Lower leg skin (tissue), 3 donors: ENCODE measurements around the gene GALNT3.

Source experiments
- POLR2A ChIP-seq, 2 donors: fragments of 450-650 bp; IDR thresholded peaks; one replicate each; pipeline ENCODE4 v1.6.1; 2016 to 2017; ENCODE audit warnings: antibody characterized with exemption in 2 of 2, mild to moderate bottlenecking in 1 of 2, moderate library complexity in 1 of 2
- TF ChIP-seq, protein P1 (sequence below), 3 donors: fragments of 450-650 bp; IDR thresholded peaks; one replicate each; pipeline ENCODE4 v1.5.1; 2016; ENCODE audit warnings: antibody characterized with exemption in 3 of 3, mild to moderate bottlenecking in 3 of 3, moderate library complexity in 2 of 3

DNA sequence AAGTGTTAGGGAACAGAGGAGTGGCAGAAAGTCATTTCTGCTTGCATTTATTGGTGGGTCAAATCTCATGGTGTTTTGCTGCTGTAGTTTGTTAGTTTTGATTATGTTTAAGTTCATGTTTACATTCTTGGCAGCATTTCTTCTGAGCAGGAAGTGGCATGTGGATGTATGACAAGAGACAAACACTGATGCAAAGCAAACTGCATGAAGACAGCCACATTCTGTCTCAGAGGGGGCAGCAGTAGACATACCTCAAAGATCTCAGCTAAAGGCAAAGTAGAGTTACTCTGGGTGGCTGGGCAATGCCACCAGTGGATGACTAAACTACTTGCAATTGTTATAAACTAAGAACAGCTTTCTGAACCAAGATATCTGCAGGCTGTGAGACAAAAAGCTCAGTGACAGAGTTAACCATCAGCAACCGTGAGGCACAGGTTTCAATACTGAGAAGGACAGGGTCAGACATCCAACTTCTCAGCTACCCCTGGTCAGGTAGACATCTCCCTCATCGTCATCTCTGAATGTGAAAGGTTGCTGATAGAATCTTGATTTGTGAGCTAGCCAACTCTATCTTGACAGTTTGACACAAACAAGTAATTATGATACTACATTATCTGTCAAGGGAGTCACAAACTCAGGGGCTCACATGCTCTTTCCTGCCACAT lies 16.4 kb downstream of the GALNT3 start:
- TF ChIP-seq, protein P1, sequence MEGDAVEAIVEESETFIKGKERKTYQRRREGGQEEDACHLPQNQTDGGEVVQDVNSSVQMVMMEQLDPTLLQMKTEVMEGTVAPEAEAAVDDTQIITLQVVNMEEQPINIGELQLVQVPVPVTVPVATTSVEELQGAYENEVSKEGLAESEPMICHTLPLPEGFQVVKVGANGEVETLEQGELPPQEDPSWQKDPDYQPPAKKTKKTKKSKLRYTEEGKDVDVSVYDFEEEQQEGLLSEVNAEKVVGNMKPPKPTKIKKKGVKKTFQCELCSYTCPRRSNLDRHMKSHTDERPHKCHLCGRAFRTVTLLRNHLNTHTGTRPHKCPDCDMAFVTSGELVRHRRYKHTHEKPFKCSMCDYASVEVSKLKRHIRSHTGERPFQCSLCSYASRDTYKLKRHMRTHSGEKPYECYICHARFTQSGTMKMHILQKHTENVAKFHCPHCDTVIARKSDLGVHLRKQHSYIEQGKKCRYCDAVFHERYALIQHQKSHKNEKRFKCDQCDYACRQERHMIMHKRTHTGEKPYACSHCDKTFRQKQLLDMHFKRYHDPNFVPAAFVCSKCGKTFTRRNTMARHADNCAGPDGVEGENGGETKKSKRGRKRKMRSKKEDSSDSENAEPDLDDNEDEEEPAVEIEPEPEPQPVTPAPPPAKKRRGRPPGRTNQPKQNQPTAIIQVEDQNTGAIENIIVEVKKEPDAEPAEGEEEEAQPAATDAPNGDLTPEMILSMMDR (IDR thresholded peaks at IDR 0.05), result no peak
- no peak for TF ChIP-seq POLR2A (IDR thresholded peaks at IDR 0.05)
